Subcutaneous adipose tissue (tissue), 4 donors: ENCODE data around the gene CDT1. TPM values are rescaled to one million over a fixed set of nuclear protein-coding genes. Genes with fewer than 3 reads are reported as not detected.

Experiments used
- total RNA-seq, 4 donors: library from RNA; depleted of rRNA; stranded (reverse); fragments of >200 nt; gene quantifications; one replicate each; pipeline ENCODE4 v1.1.0, GENCODE V29; 2016
- TF ChIP-seq, protein P1 (sequence below): fragments of 450-650 bp; IDR thresholded peaks from one replicate; pipeline ENCODE4 v1.5.1; 2016; ENCODE audit warnings: low read depth, mild to moderate bottlenecking, control low read depth, antibody characterized with exemption, moderate library complexity

CDT1 gene
- total RNA-seq, 4 donors from 2014 or later: 1.1 to 2.0 TPM; not detected in 2

DNA sequence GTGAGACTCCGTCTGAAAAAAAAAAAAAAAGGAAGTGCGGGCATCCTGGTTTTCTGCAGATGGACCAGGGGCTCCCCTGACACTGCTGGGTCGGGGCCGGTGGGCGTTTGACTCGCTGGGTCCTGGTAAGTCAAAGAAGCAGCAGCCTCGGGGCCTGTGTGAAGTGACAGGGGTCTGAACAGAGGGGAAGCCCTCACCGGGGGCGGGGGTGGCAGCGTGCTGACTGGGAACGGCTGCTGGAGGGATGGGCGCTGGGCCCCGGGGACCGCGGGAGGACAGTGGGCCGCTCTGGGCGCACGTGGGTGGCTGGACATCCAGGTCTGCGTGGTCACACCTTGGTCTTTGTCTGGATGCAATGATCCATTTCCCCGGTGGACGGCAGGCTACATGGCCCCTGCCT lies 45.0 kb downstream of the CDT1 start:
- TF ChIP-seq, protein P1, sequence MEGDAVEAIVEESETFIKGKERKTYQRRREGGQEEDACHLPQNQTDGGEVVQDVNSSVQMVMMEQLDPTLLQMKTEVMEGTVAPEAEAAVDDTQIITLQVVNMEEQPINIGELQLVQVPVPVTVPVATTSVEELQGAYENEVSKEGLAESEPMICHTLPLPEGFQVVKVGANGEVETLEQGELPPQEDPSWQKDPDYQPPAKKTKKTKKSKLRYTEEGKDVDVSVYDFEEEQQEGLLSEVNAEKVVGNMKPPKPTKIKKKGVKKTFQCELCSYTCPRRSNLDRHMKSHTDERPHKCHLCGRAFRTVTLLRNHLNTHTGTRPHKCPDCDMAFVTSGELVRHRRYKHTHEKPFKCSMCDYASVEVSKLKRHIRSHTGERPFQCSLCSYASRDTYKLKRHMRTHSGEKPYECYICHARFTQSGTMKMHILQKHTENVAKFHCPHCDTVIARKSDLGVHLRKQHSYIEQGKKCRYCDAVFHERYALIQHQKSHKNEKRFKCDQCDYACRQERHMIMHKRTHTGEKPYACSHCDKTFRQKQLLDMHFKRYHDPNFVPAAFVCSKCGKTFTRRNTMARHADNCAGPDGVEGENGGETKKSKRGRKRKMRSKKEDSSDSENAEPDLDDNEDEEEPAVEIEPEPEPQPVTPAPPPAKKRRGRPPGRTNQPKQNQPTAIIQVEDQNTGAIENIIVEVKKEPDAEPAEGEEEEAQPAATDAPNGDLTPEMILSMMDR: no peak

DNA sequence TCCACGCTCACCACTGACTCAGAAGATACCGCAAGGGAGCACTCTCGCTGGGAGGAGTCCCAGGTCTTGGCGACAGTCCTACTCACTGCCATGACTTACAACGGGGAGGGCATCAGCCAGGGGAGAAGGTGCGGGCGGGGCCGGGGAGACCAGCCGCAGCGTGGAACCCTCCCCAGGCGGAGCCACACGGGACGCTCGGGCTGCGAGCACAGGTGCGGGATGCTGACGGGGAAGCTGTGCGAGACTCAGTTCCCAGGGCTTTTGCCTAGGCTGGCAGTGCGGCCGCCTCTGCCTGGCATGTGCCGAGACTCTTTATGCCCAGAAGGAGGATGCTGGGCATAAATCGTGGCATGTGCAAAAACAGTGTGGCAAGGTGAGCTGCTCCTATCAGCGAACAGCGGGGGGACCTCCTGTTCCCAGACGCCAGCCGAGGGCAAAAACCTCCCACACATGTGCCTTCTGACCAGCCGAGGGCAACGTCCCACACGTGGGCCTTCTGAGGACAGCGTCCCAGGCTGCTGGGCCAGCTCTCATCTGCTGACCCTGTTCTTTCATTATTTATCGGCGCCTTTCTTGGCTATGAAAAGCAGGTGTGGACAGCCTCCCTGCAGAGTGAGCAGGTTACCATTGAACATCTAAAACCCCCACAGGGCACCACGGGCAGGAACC lies 47.1 kb downstream of the CDT1 start:
- TF ChIP-seq, protein P1: no peak

DNA sequence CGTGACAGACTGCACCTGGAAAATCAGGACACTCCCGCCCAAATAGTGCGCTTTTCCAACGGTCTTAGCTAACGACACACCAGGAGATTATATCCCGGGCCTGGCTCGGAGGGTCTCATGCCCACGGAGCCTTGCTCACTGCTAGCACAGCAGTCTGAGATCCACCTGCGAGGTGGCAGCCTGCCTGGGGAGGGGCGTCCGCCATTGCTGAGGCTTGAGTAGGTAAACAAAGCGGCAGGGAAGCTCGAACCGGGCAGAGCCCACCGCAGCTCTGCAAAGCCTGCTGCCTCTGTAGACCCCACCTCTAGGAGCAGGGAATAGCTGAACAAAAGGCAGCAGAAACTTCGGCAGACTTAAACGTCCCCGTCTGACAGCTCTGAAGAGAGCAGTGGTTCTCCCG lies 48.0 kb downstream of the CDT1 start:
- TF ChIP-seq, protein P1: no peak

DNA sequence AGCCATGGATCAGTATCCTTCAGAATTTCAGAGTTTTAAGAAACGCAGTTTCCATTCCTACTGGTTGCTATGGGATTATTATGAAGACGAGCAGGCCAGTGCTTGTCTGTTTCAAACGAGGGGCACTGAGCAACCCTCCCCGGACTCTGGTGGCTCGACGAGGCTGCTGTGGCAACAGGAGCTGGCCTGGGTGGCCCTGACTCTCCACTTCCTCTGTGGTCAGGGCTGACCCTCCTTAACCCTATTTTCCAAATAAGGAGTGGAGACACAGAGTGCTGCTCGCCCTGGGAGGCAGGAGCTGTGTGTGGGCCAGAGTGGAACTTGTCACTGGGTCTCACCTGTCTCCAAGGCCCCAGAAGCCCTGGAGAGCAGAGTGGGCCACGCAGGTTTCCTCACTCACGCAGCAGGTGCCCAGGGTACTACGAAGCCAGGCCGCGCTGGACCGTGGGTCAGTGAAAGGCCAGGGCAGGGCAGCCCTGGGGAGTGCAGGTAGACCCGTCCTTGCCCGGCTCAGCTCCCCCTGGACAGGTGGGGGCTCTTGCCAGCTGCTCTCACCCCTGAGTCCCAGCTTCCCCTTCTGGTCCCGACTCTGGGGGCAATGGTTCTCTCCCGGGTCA lies 49.8 kb downstream of the CDT1 start:
- TF ChIP-seq, protein P1: no peak

DNA sequence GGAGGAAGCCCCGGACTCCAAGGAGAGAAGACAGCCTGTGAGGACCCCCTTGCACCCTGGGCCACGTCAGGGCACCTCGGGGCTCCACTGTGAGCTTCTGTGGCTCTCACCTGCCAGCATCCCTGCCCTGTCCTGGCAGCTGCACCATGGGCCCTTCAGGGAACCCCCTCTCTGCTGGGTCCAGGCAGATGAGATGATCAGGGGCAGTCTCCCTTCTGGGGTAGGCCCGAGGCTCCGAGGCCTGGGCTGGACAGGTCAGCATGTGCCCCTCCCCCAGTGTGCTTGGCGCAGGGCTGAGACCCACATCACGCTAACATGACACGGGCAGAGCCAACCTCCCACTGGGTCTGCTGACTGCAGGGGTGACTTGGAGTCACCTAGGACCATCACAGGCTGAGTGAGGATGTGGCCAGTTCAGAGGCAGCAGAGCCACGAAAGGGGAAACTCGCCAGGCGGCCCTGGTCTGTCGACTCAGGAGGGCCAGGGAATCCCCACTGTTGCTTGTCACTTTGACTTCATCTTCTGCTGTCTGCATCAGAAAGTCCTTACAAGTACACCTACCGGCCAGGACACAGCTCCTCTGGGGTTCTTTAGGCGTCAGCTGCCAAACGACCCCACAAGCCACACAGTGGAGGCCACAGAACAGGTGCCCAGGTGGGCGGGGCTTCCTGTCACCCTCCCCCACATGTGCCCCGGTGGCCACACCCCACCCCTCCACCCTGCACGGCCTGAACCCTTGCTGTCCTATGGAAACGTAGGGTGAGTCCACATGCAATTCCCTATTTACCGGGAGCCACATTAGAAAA lies 50.9 kb downstream of the CDT1 start:
- TF ChIP-seq, protein P1: no peak

DNA sequence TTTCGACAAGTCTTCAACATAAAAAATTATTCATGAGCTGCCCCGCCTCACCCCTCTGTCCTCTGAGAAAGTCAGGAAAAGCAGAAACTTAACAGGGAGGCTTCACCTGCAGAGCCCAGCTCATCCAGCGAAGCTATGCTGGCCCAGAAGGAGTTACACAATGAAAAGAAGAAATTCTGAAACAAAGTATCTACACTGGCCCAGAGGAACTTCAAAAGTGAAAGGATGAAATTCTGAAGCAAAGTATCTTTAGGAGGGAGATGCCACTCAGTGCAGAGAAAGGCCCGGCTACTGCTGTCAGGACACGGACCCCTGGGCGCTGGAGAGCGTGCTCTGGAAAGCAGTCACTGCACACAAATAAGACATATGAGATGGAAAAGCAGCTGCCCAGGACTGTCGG lies 51.6 kb downstream of the CDT1 start:
- TF ChIP-seq, protein P1: no peak

DNA sequence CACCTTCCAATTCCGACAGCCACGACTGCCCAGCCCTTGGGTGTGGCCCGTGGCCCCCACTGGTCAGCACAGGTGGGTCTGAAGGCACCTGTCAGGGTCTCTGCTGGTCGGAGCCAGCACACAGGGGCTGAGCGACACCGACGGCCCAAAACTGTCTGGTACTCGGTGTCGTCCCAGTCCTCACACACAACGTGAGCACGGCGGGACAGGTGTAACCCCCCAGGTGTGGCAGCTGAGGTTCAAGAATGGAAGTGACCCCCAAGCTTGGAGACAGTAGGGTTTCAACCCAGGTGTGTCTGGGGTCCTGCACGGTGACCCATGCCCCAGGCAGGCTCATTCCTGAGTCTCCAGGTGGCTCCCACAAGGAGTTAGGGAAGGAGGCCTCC lies 52.1 kb downstream of the CDT1 start:
- TF ChIP-seq, protein P1: no peak
